K562 (cell line): Measurements from ENCODE around the gene NF1. TPM values are rescaled to one million over a fixed set of nuclear protein-coding genes. Genes with fewer than 3 reads are reported as not detected.

Source experiments
- IRF2 ChIP-seq: sonication (generic); formaldehyde crosslinking; IDR thresholded peaks from 2 replicates; pipeline ENCODE4 v1.8.1; 2022; ENCODE audit warnings: mild to moderate bottlenecking, missing genetic modification reagents
- KAT2B ChIP-seq: IDR thresholded peaks from one replicate; pipeline ENCODE4 v1.6.1; 2012; ENCODE audit warnings: low read depth, mild to moderate bottlenecking, control low read depth, inconsistent platforms, low read length, moderate library complexity
- SREBF2 ChIP-seq: sonication (generic); formaldehyde crosslinking; IDR thresholded peaks from 2 replicates; pipeline ENCODE4 v1.4.0; 2020; ENCODE audit warnings: mild to moderate bottlenecking, missing genetic modification reagents
- ZNF644 ChIP-seq: fragments of 200-800 bp; sonication (Bioruptor generic); IDR thresholded peaks from 2 replicates; pipeline ENCODE4 v1.6.1; 2016; ENCODE audit warnings: low read depth, missing genetic modification characterization, missing compliant biosample characterization
- polyA plus RNA-seq, 8 experiments: library from polyadenylated mRNA; depleted of rRNA in 4 of 8; stranded (reverse) in 5 of 8; unstranded in 3 of 8; fragments of >200 nt; fragmentation: Nextera tagmentation in 2 of 8; fragmentation: Illumina TruSeq in 1 of 8; extraction: Ambion mirVana in 2 of 8; extraction: Trizol in 1 of 8; gene quantifications; 2 replicates each; pipeline versions ENCODE4 v1.2.1 to v1.2.3, GENCODE V29; 2011 to 2014; ENCODE audit warnings: inconsistent platforms in 1 of 8, missing spikeins in 1 of 8
- total RNA-seq, 7 experiments: library from RNA; depleted of rRNA in 6 of 7; stranded (reverse); fragments of >200 nt in 6 of 7; fragmentation: Illumina TruSeq in 2 of 7; extraction: Trizol in 2 of 7; gene quantifications; 2 replicates each; pipeline versions ENCODE4 v1.2.1 to v1.2.3, GENCODE V29; 2011 to 2021; ENCODE audit warnings: low replicate concordance in 1 of 7
- TF ChIP-seq, protein P1 (sequence below), 2 experiments: fragments of 450-650 bp; formaldehyde crosslinking in 1 of 2; IDR thresholded peaks; 2 replicates each; pipeline versions ENCODE4 v1.4.0 to v1.6.1; 2014 to 2020; ENCODE audit warnings: mild to moderate bottlenecking in 2 of 2, borderline replicate concordance in 1 of 2, low read depth in 1 of 2
- TF ChIP-seq, protein P2 (sequence below): fragments of 450-650 bp; IDR thresholded peaks from 2 replicates; pipeline ENCODE4 v1.6.1; 2016; ENCODE audit warnings: antibody characterized with exemption
- TF ChIP-seq, protein P3 (sequence below): fragments of 450-650 bp; IDR thresholded peaks from 2 replicates; pipeline ENCODE4 v1.6.1; 2016; ENCODE audit warnings: mild to moderate bottlenecking, moderate library complexity

NF1 gene
- total and polyA plus RNA-seq, 9 of the 15 experiments (the other 6 are each of a cell fraction or from before 2014, with no cell fraction given): 3.4 to 41.9 (median 24.3) TPM

DNA sequence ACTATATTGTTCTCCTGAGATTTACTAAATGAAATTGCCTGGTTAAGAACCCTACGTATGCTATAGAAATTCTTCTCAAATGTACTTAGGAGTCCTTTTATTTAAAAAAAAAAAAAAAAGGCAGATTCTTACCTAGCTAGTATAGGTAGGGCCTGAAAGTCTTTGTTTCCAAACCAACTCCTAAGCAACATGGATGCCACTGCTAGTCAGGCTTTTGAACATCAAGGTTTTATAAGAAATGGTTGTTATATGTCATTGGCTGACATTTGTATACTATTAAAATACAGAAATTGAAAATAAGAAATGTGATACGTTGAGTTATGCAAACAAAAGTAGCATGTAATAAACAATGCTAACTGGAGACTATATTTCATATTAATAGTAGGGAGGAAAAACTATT lies 225.5 kb downstream of the NF1 start (continued):
- TF ChIP-seq, protein P1, sequence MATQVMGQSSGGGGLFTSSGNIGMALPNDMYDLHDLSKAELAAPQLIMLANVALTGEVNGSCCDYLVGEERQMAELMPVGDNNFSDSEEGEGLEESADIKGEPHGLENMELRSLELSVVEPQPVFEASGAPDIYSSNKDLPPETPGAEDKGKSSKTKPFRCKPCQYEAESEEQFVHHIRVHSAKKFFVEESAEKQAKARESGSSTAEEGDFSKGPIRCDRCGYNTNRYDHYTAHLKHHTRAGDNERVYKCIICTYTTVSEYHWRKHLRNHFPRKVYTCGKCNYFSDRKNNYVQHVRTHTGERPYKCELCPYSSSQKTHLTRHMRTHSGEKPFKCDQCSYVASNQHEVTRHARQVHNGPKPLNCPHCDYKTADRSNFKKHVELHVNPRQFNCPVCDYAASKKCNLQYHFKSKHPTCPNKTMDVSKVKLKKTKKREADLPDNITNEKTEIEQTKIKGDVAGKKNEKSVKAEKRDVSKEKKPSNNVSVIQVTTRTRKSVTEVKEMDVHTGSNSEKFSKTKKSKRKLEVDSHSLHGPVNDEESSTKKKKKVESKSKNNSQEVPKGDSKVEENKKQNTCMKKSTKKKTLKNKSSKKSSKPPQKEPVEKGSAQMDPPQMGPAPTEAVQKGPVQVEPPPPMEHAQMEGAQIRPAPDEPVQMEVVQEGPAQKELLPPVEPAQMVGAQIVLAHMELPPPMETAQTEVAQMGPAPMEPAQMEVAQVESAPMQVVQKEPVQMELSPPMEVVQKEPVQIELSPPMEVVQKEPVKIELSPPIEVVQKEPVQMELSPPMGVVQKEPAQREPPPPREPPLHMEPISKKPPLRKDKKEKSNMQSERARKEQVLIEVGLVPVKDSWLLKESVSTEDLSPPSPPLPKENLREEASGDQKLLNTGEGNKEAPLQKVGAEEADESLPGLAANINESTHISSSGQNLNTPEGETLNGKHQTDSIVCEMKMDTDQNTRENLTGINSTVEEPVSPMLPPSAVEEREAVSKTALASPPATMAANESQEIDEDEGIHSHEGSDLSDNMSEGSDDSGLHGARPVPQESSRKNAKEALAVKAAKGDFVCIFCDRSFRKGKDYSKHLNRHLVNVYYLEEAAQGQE (IDR thresholded peaks at IDR 0.05; ENCODE audit: borderline replicate concordance): no peak
- TF ChIP-seq, protein P1 (CRISPR knock-in tag; IDR thresholded peaks at IDR 0.05; ENCODE audit: low read depth): no peak
- TF ChIP-seq IRF2 (CRISPR knock-in tag) (no peak), ZNF644 (no peak), KAT2B (no peak), SREBF2 (CRISPR knock-in tag) (no peak)
- TF ChIP-seq, protein P2, sequence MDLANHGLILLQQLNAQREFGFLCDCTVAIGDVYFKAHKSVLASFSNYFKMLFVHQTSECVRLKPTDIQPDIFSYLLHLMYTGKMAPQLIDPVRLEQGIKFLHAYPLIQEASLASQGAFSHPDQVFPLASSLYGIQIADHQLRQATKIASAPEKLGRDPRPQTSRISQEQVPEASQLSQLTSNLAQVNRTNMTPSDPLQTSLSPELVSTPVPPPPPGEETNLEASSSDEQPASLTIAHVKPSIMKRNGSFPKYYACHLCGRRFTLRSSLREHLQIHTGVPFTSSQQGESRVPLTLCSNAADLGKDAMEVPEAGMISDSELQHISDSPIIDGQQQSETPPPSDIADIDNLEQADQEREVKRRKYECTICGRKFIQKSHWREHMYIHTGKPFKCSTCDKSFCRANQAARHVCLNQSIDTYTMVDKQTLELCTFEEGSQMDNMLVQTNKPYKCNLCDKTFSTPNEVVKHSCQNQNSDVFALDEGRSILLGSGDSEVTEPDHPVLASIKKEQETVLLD: no peak
- TF ChIP-seq, protein P3, sequence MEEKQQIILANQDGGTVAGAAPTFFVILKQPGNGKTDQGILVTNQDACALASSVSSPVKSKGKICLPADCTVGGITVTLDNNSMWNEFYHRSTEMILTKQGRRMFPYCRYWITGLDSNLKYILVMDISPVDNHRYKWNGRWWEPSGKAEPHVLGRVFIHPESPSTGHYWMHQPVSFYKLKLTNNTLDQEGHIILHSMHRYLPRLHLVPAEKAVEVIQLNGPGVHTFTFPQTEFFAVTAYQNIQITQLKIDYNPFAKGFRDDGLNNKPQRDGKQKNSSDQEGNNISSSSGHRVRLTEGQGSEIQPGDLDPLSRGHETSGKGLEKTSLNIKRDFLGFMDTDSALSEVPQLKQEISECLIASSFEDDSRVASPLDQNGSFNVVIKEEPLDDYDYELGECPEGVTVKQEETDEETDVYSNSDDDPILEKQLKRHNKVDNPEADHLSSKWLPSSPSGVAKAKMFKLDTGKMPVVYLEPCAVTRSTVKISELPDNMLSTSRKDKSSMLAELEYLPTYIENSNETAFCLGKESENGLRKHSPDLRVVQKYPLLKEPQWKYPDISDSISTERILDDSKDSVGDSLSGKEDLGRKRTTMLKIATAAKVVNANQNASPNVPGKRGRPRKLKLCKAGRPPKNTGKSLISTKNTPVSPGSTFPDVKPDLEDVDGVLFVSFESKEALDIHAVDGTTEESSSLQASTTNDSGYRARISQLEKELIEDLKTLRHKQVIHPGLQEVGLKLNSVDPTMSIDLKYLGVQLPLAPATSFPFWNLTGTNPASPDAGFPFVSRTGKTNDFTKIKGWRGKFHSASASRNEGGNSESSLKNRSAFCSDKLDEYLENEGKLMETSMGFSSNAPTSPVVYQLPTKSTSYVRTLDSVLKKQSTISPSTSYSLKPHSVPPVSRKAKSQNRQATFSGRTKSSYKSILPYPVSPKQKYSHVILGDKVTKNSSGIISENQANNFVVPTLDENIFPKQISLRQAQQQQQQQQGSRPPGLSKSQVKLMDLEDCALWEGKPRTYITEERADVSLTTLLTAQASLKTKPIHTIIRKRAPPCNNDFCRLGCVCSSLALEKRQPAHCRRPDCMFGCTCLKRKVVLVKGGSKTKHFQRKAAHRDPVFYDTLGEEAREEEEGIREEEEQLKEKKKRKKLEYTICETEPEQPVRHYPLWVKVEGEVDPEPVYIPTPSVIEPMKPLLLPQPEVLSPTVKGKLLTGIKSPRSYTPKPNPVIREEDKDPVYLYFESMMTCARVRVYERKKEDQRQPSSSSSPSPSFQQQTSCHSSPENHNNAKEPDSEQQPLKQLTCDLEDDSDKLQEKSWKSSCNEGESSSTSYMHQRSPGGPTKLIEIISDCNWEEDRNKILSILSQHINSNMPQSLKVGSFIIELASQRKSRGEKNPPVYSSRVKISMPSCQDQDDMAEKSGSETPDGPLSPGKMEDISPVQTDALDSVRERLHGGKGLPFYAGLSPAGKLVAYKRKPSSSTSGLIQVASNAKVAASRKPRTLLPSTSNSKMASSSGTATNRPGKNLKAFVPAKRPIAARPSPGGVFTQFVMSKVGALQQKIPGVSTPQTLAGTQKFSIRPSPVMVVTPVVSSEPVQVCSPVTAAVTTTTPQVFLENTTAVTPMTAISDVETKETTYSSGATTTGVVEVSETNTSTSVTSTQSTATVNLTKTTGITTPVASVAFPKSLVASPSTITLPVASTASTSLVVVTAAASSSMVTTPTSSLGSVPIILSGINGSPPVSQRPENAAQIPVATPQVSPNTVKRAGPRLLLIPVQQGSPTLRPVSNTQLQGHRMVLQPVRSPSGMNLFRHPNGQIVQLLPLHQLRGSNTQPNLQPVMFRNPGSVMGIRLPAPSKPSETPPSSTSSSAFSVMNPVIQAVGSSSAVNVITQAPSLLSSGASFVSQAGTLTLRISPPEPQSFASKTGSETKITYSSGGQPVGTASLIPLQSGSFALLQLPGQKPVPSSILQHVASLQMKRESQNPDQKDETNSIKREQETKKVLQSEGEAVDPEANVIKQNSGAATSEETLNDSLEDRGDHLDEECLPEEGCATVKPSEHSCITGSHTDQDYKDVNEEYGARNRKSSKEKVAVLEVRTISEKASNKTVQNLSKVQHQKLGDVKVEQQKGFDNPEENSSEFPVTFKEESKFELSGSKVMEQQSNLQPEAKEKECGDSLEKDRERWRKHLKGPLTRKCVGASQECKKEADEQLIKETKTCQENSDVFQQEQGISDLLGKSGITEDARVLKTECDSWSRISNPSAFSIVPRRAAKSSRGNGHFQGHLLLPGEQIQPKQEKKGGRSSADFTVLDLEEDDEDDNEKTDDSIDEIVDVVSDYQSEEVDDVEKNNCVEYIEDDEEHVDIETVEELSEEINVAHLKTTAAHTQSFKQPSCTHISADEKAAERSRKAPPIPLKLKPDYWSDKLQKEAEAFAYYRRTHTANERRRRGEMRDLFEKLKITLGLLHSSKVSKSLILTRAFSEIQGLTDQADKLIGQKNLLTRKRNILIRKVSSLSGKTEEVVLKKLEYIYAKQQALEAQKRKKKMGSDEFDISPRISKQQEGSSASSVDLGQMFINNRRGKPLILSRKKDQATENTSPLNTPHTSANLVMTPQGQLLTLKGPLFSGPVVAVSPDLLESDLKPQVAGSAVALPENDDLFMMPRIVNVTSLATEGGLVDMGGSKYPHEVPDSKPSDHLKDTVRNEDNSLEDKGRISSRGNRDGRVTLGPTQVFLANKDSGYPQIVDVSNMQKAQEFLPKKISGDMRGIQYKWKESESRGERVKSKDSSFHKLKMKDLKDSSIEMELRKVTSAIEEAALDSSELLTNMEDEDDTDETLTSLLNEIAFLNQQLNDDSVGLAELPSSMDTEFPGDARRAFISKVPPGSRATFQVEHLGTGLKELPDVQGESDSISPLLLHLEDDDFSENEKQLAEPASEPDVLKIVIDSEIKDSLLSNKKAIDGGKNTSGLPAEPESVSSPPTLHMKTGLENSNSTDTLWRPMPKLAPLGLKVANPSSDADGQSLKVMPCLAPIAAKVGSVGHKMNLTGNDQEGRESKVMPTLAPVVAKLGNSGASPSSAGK: no peak
